Right atrium auricular region (tissue), 2 donors: Measurements from ENCODE around the gene NPTXR. TPM values are rescaled to one million over a fixed set of nuclear protein-coding genes. Genes with fewer than 3 reads are reported as not detected.

Experiments
- DNase-seq: peaks from one replicate; pipeline ENCODE4 v3.0.0-alpha.2; 2019; ENCODE audit warnings: low spot score
- H3K27ac ChIP-seq, 2 donors: fragments of 200-600 bp; sonication (generic); 1 replicate in 1 of 2; 2 replicates in 1 of 2; pipeline ENCODE4 v1.5.1; 2016 to 2019
- H3K27me3 ChIP-seq, 2 donors: fragments of 200-600 bp; sonication (generic); one replicate each; pipeline versions ENCODE4 v1.5.1 to v1.6.0; 2017 to 2019
- H3K36me3 ChIP-seq: fragments of 200-600 bp; sonication (generic); one replicate; pipeline ENCODE4 v1.5.1; 2016
- H3K4me1 ChIP-seq, 2 donors: fragments of 200-600 bp; sonication (generic); one replicate each; pipeline versions ENCODE4 v1.5.1 to v1.6.0; 2017 to 2019
- H3K4me3 ChIP-seq, 2 donors: fragments of 200-600 bp; sonication (generic); 1 replicate in 1 of 2; 2 replicates in 1 of 2; pipeline ENCODE4 v1.5.1; 2017 to 2019; ENCODE audit warnings: mild to moderate bottlenecking in 1 of 2, moderate library complexity in 1 of 2
- H3K9me3 ChIP-seq, 2 donors: fragments of 200-600 bp; sonication (generic); one replicate each; pipeline ENCODE4 v1.5.1; 2019
- CTCF ChIP-seq, 2 donors: fragments of 200-600 bp; sonication (generic); IDR thresholded peaks; one replicate each; pipeline ENCODE4 v1.5.1; 2019; ENCODE audit warnings: antibody characterized with exemption in 2 of 2
- total RNA-seq, 2 donors: library from RNA; depleted of rRNA; stranded (reverse); fragments of >200 nt; gene quantifications; one replicate each; pipeline ENCODE4 v1.1.0, GENCODE V29; 2016

NPTXR gene
- total RNA-seq, 2 donors from 2014 or later: 18.0 to 24.6 TPM

GRCh38 chr22:38881997-38882879, 38.4 kb upstream of the NPTXR start:
- Histone ChIP-seq H3K4me3 (no peak overlapping the region), H3K27me3 (no peaks in the 10 kb centered on the region), H3K9me3 (no peaks in the 10 kb centered on the region), H3K36me3 (no peaks in the 10 kb centered on the region), H3K4me1 (peaks cover 0 to 25% of the 10 kb centered on the region in 2 donors), H3K27ac (peak overlapping the region; percentile 75 to 93)
- DNase-seq: no peak
- TF ChIP-seq CTCF (IDR thresholded peaks at IDR 0.05): no peak

- no peak for TF ChIP-seq CTCF (IDR thresholded peaks at IDR 0.05)
- DNase-seq: peak; percentile 90
These were observed 37.6 kb upstream of the NPTXR start for GRCh38 chr22:38881464-38881871.

GRCh38 chr22:38879961-38880360, 36.1 kb upstream of the NPTXR start:
- Histone ChIP-seq H3K27ac (no peak overlapping the region), H3K4me1 (peaks cover 0 to 25% of the 10 kb centered on the region in 2 donors), H3K27me3 (no peaks in the 10 kb centered on the region), H3K4me3 (no peak overlapping the region), H3K36me3 (no peaks in the 10 kb centered on the region), H3K9me3 (no peaks in the 10 kb centered on the region)
- DNase-seq: no peak
- no peak for TF ChIP-seq CTCF (IDR thresholded peaks at IDR 0.05)

More at GRCh38 chr22:38881464-38881871, 37.6 kb upstream of the NPTXR start:
- H3K36me3 ChIP-seq: no peaks in the 10 kb centered on the region
- no peak overlapping the region for H3K4me3 ChIP-seq
- peaks cover 0 to 25% of the 10 kb centered on the region in 2 donors for H3K4me1 ChIP-seq
- no peaks in the 10 kb centered on the region for H3K27me3 ChIP-seq
- peak overlapping the region; percentile 75 to 93 for H3K27ac ChIP-seq
- no peaks in the 10 kb centered on the region for H3K9me3 ChIP-seq

GRCh38 chr22:38879108-38879729, 35.4 kb upstream of the NPTXR start:
- peak; percentile 51 for DNase-seq
- no peak overlapping the region for H3K4me3 ChIP-seq
- no peak overlapping the region for H3K27ac ChIP-seq
- H3K27me3 ChIP-seq: no peaks in the 10 kb centered on the region
- H3K9me3 ChIP-seq: no peaks in the 10 kb centered on the region
- no peaks in the 10 kb centered on the region for H3K36me3 ChIP-seq
- peaks cover 0 to 25% of the 10 kb centered on the region in 2 donors for H3K4me1 ChIP-seq
- no peak for TF ChIP-seq CTCF (IDR thresholded peaks at IDR 0.05)

GRCh38 chr22:38878001-38878400, 34.2 kb upstream of the NPTXR start:
- H3K4me3 ChIP-seq: no peak overlapping the region
- no peaks in the 10 kb centered on the region for H3K36me3 ChIP-seq
- DNase-seq: no peak
- no peaks in the 10 kb centered on the region for H3K27me3 ChIP-seq
- no peaks in the 10 kb centered on the region for H3K9me3 ChIP-seq
- H3K27ac ChIP-seq: no peak overlapping the region
- peaks cover 0 to 29% of the 10 kb centered on the region in 2 donors for H3K4me1 ChIP-seq
- TF ChIP-seq CTCF (IDR thresholded peaks at IDR 0.05): no peak
